ENCODE results near the gene YARS2.
A peak's percentile ranks its signal among the peaks of the same experiment; 100 is the strongest.

The YARS2 gene

DNA sequence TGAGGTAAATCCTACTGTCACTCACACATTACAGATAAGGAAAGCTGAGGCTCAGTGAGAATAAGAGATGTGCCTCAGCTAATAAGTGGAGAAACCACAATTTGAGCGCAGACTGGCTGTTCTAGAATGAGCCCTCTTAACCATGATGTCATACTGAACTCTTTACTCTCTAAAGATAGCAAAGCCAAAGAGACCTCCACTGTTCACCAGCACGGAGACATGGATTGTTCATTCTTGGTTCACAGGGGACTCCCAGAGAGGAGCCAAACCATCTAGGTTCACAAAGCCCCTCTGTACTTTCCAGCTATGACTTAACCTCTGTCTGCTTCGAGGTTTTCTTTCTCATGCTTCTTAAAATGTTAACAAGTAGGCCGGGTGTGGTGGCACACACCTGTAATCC, 32.7 kb upstream of the YARS2 start:
- no peak for DNase-seq (ENCODE audit: low spot score)
- TF ChIP-seq, protein P1, sequence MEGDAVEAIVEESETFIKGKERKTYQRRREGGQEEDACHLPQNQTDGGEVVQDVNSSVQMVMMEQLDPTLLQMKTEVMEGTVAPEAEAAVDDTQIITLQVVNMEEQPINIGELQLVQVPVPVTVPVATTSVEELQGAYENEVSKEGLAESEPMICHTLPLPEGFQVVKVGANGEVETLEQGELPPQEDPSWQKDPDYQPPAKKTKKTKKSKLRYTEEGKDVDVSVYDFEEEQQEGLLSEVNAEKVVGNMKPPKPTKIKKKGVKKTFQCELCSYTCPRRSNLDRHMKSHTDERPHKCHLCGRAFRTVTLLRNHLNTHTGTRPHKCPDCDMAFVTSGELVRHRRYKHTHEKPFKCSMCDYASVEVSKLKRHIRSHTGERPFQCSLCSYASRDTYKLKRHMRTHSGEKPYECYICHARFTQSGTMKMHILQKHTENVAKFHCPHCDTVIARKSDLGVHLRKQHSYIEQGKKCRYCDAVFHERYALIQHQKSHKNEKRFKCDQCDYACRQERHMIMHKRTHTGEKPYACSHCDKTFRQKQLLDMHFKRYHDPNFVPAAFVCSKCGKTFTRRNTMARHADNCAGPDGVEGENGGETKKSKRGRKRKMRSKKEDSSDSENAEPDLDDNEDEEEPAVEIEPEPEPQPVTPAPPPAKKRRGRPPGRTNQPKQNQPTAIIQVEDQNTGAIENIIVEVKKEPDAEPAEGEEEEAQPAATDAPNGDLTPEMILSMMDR (IDR thresholded peaks at IDR 0.05; ENCODE audit: borderline replicate concordance, control extremely low read depth, extremely low read depth, insufficient read depth, missing control alignments) = no peak
- in situ Hi-C loops (cut with MboI; ENCODE audit: low sequenced_read_pairs, unreplicated experiment) = no loop called here

DNA sequence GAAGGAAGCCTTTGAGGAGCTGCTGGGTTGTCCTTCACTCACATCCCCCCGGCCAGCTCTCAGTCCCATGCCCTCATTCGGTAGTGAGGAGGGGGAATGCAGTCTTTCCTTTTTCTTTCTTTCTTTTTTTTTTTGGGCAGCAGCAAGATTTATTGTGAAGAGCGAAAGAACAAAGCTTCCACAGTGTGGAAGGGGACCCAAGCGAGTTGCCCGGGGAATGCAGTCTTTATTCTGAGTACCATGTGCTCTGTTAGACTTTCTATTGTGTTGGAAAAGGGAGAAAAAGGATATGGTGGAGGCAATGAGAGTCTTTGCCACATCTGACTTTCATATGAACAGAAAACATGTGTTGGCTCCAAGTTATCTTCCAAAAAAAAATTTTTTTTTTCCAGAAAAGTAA, 29.9 kb upstream of the YARS2 start:
- TF ChIP-seq, protein P1 (IDR thresholded peaks at IDR 0.05; ENCODE audit: borderline replicate concordance, control extremely low read depth, extremely low read depth, insufficient read depth, missing control alignments) = no peak
- DNase-seq (ENCODE audit: low spot score) = no peak
- in situ Hi-C loops (cut with MboI; ENCODE audit: low sequenced_read_pairs, unreplicated experiment) = no loop called here

GRCh38 chr12:32783029-32783428, 27.3 kb upstream of the YARS2 start:
- TF ChIP-seq, protein P1 (IDR thresholded peaks at IDR 0.05; ENCODE audit: borderline replicate concordance, control extremely low read depth, extremely low read depth, insufficient read depth, missing control alignments) = no peak
- in situ Hi-C loops (cut with MboI; ENCODE audit: low sequenced_read_pairs, unreplicated experiment) = no loop called here

GRCh38 chr12:32780071-32780470, 24.4 kb upstream of the YARS2 start:
- DNase-seq (ENCODE audit: low spot score) = no peak
- in situ Hi-C loops (cut with MboI; ENCODE audit: low sequenced_read_pairs, unreplicated experiment) = no loop called here
- TF ChIP-seq, protein P1 (IDR thresholded peaks at IDR 0.05; ENCODE audit: borderline replicate concordance, control extremely low read depth, extremely low read depth, insufficient read depth, missing control alignments) = no peak

More at GRCh38 chr12:32783029-32783428, 27.3 kb upstream of the YARS2 start:
- DNase-seq (ENCODE audit: low spot score) = no peak

- in situ Hi-C loops (cut with MboI; ENCODE audit: low sequenced_read_pairs, unreplicated experiment) = no loop called here
- TF ChIP-seq, protein P1 (IDR thresholded peaks at IDR 0.05; ENCODE audit: borderline replicate concordance, control extremely low read depth, extremely low read depth, insufficient read depth, missing control alignments) = no peak
- DNase-seq (ENCODE audit: low spot score) = no peak
Observed at GRCh38 chr12:32777691-32778175, 22.0 kb upstream of the YARS2 start.

DNA sequence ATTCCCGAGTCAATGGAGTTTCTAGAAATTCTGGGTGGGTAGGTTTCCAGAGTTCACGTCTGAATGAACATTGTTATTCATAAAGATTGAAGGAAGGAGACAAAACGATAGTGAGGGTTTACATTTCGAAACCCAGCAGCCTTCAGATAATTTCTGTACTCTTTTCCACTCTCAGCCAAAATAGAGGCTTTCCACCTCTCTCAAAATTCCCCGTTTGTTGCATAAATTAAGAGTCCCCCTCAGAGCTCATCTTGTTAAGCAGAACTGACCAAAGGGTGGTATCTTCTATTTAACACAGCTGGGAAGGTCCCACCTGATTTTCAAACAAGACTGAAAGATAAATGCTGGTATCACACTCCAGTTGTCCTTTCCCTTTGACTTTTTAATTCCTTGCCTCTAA, 21.5 kb upstream of the YARS2 start:
- in situ Hi-C loops (cut with MboI; ENCODE audit: low sequenced_read_pairs, unreplicated experiment) = no loop called here
- DNase-seq (ENCODE audit: low spot score) = peak; percentile 29
- TF ChIP-seq, protein P1 (IDR thresholded peaks at IDR 0.05; ENCODE audit: borderline replicate concordance, control extremely low read depth, extremely low read depth, insufficient read depth, missing control alignments) = no peak

DNA sequence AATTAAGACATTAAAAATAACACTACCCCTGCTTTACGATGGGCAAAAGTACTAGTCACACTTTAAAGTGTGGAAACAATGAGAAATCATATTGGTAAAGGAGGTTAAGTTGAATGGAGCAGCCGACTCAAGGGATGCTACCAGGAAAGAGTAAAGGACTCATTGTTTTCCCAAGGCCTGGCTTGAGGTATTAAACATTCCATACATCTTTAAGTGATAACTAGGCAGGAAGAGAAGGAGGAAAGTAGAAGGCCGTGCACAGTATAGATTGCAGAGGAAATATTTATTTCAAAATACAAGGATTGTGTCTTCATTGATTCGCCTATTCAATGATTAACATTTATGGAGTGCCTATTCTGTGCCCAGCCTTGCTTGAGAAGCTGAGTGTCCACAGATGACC, 20.6 kb upstream of the YARS2 start:
- in situ Hi-C loops (cut with MboI; ENCODE audit: low sequenced_read_pairs, unreplicated experiment) = no loop called here
- TF ChIP-seq, protein P1 (IDR thresholded peaks at IDR 0.05; ENCODE audit: borderline replicate concordance, control extremely low read depth, extremely low read depth, insufficient read depth, missing control alignments) = no peak
- DNase-seq (ENCODE audit: low spot score) = no peak

All from GM13976 (cell line).